Middle frontal gyrus (tissue), 1 donor: ENCODE measurements around the gene LY6G6C.
A peak's percentile ranks its signal among the peaks of the same experiment; 100 is the strongest.

Experiments used
- DNase-seq: peaks from one replicate; pipeline ENCODE4 v3.0.0-alpha.2; 2015; ENCODE audit warnings: low spot score; ENCODE audit errors: extremely low spot score

The LY6G6C gene

DNA sequence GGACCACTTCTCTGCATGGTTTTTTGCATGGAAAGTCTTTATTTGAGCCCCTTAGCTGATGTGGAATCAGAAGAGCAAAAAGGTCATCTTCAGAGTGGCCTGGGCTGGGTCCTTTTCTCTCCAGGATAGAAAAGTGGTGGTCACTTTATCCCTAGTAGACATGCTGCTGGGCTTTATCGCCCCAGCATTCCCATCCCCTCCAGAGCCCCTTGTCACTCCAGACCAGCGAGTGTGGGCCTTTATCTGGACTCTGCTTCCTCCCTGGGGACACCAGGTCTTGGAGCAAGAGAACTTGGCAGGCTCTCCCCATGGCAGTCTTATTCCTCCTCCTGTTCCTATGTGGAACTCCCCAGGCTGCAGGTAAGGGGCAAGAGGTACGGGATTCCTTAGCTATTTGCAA, 14.9 kb downstream of the LY6G6C start, which contains the start of gene LY6G6F:
TSS of gene LY6G6F (plus strand) at position 268 of the 400 bp plus-strand sequence. CDS start at position 309, 41 bp downstream.
- no peak for DNase-seq

DNA sequence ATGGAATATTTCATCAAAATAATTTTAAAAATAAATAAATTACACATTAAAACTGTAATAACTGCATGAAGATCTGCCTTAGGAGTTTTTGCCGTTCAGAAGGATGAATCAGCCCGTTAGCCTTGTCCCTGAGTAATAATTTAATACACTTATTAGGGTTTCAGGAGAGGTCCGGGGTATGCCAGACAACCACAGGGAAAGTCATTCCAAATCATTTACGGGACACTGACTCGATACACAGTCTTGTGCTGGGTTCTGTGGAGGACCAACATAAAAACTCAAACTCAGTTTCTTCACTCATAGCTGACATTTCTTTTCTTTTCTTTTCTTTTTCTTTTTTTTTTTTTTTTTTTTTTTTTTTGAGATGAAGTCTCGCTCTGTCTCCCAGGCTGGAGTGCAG, 15.6 kb downstream of the LY6G6C start:
- no peak for DNase-seq

DNA sequence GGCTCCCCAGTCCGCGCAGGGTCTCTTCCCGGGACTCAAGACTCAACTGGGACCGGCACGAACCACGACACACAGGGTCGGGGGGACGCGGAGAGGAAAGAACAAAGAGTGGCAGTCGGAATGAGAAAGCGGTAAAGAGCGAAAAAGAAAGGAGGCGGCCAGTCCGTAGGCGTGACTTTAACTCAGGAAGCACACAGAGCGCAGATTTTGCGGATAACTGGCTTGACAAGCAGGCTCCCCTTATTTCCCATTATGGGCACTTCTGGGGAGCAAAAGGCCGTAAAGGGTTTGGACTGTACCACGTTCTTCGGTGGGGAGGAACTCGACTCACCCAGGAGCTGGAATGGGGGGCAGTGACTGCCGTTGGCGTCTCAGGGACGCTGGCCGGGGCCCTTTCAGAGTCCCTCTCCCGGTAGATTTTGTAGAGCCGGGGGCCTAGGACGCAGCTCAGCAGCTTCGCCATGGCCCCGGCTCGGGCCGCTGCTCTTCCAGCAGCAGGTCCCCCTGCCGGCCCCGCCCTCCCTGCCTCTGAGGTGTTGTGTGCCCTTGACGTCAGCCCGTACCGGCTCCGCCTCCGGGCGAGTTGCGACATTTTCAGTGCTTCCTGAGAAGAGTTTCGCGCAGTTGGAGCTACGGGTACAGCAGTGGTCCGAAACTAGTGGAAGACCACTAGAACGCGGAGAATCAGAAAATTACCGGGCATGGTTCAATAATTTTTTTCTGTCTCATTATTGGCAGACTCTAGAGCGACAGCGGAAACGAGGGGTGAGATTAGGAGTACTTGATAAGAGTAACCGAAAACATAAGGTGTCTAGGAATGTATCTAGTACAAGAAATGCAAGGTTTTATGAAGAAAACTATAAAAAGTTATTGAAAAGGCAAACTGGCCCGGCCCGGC, 18.5 kb downstream of the LY6G6C start, which contains the start of gene ABHD16A:
TSS of gene ABHD16A (minus strand) at position 506 of the 898 bp plus-strand sequence. CDS start at position 463, 43 bp downstream.
- peak; percentile 95 for DNase-seq

DNA sequence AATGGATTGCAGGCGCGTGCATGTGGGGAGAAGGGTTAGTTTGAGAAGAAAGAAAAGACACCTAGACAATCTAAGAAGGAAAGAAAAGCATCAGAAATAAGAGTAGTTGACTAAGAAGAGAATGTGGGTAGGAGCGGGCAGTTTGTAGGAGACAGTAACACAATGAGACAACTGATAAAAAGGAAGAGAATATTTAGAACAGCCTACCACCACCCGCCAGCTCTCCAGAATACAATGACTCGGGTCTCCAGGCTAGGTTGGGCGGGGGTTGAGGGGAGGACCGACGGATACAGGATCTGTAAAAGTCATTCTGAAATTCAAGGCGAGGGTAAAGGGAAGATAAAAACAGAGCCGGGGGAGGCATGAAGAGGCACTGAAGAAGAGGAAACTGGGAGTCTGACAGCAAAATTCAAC, 19.1 kb downstream of the LY6G6C start:
- no peak for DNase-seq

DNA sequence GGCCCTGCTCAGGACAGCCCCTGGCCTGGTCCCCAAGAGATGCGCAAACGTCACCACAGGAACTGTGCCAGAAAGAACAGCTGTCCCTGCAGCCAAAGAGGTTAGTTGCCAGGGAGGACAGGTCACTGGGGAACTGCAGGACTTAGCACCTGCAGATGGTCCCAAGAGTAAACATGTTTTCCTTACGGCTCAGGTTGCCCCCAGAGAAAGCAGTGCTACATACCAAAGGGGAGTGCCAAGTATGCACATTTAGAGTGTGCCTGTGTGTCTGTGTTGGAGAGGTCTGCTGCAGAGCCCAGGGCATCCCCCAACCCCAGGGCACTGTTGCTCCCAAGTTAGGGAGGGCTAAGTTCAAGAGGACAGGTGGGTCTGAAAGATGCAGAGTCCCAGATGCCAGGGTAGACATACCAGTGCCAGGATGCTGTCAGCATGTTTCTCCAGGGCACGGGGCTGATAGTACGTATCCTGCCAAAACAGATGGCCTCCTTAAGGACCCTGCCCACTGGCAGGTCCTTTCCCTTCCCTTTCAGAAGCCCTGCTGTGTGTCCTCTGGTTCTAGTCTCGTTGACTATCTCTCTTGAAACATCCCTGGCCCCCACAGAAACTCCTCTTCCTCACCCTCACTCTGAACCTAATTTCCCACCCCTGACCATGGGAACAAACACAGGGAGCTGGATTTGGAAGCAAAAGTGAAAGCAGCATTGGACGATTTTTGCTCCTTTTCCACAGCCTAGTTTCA, 19.7 kb downstream of the LY6G6C start:
- DNase-seq, result no peak

DNA sequence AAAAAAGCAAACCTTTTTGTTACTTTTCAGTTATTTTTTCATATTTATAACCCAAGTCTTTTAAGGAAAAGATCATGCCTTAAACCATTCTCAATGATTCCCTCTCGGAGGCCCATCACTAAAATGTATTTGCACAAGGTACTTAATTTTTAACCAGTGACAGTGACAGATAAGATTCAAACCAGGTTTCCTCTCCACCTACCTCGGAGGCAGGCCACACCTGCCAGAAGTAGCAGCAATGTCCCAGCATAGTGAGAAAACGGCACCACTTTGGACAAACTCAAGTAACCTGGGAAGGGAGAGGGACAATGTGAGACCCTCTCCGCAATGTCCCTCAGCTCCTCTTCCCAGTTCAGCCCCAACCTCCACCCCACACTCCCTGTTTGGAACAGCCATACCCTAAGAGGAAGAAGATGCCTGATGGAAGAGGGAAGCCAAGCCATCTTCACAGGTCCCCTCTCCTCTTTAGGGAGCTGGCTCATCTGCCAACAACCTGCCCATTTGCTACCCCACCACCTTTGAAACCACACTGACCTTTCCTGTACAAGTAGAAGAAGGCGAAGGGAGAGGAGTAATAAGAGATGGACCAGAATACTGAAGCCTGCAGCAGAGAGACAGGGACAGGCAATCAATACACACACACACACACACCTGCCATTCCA, 20.7 kb downstream of the LY6G6C start:
- DNase-seq, result no peak

DNA sequence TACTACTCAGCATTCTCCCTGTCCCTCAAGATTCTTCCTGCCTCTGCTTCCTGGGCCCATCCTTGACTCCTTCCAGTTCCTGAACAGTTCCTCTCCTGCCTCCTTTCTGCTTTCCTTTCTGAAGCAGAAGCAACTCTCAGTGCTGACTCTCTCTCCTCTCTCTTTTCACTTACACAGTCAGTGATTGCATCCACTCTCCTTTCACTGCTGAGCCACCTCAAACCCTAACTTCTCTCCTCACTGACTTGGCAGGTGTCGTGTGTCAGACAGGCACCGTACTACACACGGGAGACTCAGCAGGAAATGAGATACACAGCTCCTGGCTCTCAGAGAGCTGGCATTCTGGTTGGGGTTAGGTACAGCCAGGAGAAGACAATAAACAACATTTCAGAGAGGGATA, 24.0 kb downstream of the LY6G6C start:
- no peak for DNase-seq

DNA sequence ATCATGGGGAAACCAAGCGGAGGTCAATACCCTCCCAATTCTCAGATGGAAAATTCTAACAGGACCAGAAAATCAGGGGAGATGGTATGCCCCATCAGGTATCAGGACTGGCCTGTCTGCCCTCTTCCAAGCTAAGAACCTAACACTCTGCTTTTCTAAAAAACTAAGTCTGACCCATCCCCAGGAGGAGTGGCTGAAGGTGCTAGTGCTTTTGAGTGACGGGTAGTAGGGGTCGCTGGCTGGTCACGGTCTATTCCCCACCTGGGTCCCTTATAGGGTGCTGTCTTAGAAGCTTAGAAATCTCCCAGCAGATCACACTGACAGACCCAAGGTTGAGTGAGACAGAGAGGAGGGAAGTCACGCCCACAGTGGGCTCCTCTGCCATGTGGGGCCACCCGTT, 28.0 kb downstream of the LY6G6C start:
- DNase-seq, result no peak

DNA sequence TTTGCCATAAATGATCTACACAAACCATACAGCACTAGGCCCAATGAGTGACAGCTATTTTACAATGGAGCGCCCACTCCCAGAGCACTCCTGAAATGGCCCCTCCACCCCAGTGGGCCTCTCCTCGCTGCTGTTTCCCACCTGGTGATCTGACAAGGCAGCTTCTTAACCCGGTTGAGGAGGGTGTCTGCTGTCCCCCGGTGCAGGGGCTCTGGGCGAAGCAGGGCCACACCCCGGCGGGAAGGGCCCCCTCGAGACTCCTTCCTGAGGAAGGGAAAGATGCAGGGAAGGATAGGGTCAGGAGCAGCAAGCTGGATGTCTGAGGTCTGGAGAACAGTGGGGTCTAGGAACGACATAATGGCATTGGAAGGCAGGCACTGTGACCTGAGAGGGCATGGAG, 28.7 kb downstream of the LY6G6C start:
- DNase-seq, result no peak

DNA sequence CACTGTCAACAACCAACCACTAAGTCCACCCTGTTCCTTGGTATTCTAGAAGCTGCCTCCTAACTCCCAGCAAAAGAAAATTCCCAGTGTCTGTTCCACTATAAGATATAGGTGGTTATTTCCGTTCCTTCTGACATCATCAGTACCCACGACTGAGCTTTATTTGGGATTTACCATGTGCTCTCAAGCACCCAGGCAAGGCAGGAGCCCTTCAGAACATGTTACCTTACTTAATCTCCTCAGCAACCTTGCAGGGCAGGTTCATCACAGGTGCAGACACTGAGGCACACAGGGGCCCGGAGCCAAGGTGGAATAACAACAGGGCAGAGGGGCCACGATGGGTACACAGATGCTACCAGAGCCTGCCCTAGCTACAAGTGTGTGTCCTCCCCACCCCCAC, 29.2 kb downstream of the LY6G6C start:
- no peak for DNase-seq

DNA sequence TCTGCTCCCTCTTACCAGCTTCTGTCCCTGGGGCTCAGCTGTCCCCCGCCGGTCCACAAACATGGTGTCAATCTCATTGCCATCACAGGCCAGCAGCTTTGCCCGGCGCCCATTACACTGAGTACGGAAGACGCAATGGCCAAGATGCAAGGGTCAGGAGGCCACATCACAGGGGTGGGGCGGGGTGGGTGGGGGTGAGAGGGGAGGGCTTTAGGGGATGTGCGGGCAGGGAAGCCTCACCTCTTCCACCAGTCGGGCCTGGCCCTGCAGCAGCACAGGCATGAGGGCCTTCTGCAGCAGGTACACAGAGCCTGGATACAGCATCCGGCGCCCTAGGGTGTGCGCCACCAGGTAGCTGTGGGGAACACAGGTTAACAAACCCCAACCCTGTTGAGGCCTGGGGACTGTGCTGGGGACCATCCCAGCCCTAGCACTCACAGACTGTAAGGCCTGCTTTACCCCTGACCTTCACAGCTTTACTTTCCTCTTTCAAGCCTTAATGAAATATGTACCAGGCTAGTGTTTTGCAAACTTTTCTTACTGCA, 29.9 kb downstream of the LY6G6C start:
- DNase-seq, result no peak

DNA sequence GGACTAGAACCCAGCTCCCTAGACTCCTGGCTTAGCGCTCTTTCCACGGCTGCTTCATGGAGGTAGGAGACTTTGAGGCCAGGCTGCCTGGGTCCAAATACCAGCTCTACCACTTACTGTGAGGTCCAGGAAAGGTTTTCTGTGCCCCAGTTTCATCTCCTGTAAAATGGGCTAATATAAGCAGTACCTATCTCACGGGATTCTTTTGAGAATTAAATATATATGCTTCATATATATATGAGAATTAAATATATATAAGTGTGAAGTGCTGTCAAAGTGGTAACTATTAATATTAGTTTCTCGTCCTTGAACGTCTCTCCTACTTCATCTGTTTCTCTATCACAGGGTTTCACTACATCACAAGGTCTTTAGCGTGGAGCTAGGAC, 30.5 kb downstream of the LY6G6C start:
- no peak for DNase-seq

DNA sequence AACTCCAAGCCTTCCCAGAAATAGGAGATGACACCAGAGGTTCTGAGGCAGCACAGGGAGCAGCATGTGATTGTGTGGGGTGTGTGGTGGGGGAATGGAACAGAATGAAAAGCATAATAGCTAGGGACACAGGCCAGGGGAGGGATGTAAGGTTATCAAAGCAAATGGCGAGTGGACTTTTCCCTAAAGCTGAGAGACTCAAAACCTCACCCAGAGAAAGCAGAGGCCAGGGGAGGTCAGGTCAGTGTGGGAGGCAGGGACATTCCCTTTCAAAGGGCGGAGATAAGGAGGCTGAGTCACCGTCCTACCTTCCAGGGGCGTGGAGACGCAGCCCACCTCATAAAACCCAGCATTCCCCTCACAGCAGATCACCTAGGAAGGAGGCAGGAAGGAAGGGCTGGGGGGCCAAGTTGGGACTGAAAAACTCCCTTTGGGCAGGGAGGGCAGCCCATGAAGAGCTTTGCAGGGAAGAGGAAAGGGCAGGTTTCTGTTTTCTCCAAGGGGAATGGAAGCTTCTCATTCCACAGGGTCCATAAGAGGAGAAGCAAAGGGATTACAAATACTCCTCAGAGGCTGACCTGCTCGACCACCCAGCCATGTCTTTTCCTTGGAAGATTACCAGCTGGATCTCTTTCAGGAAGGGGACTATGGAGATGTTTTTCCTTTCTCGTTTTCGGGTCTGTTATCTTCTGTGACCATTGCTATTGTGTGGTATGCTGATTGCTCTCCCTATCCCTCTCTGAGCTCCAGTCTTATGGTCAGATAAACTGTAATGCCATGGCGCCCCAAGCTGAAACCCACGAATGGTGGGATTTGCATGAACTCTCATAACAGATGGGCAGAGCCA, 31.1 kb downstream of the LY6G6C start:
- no peak for DNase-seq

DNA sequence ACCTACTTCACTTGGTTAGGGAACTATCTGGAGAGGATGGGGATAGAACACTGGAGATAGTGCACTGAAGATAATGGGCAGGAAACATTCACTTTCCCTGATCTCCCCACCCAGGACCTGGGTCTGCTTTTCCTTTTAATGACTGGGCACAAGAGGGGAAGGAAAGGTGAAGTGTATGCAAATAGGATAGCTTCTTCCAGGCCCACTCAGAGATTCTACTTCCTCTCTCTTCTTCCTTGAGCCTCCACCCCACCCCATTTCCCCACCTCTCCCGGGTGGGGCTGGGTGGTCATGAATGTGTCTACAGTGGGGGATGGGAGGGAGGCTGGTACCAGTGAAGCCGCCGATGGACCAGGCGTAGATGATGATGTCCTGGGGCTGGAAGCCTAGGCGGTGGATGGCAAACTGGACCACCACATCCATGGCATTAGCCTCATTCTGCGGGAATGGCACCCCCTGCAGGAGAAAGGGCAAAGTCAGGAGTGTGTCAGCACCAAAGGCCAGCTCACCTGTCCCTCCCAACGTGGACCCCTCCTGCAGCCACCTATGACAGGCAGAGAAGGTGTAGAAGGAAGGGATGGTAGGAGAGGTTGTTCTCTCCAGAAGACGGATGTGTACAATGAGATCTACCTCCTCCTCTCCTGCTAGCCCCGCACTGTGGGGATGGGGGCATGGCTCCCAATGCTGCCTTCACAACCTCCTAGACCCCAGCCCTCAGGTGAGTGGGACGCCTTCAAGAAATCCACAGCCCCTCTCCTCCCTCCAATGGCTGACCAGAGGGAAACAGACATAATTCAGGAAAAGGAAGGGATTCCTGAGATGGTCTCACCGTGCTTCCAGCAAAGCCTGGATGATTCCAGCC, 32.1 kb downstream of the LY6G6C start:
- DNase-seq, result no peak

DNA sequence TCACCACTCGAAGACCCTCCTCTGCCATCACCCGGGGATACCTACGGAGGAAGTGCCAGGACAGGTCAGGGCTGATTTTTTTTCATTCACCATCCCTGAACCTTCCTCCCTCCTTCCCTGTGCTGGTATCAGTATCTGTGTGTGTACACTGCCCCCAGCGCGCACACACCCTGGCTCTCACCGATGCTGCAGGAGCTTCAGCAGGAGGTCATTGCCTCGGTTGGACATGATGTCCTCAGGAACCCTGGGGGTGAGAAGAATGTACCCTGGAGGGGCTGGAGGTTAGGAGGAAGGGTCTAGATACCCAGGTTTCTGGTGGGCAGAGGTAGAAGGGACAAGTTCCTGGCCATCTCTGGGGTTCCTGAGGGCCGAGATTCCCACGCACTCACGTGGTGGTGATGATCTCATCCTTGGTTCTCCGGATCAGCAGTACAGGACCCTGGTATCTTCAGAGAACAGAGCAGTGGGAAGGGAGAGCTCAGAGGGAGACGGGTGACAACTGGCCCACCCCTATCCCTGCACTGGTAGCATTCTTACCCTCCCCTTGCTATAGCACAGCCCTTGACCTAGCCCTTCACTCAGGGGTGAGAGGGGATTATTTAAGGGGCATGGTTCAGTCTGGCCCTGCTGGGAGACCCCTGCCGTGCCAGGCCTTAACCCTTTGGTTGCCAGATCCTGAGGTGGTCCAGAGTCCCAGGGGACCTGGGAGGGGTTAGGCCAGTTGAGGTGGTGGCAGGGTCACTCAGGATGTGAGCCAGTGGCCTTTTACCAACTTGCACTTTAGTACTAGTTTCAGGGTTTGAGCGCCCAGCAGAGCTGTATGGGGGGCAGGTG, 33.5 kb downstream of the LY6G6C start:
- DNase-seq, result no peak

DNA sequence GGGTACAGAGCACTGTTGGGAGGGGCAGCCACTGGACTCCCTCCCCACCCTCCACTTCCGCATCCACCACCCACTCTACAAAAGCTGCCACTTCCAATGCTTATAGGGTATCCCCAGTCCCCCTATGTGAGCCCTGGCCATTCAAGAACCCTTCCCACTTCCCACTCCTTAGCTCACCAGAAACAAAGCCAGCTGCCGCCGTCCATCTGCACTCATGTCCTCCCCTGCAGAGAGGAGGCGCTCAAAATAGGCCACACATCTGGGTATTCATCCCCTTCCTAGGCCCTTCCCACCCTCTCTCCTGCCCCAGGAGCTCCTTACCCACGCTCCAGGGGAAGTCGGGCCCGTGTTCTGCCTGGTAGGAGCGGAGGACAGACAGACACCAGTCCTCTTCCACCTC, 34.2 kb downstream of the LY6G6C start:
- DNase-seq, result no peak

DNA sequence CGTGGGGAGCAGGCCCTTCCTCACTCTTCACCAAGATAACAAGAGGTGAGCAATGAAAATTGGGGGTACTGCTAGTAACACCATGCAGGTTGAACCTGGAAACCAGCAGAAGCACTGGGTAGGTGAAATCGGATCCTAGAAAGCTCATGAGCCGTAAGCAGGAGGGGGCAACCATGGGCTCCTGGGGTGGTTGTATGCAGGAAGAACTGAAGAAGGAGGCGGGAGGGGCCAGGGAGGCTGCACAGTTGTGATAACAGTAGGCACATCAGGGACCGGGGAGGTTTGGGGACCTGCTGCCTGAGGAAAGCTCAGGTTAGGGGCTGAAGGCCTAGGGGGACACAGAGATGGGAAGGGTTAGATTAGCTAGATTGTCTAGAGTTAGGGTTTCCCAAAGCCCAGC, 35.1 kb downstream of the LY6G6C start:
- no peak for DNase-seq

DNA sequence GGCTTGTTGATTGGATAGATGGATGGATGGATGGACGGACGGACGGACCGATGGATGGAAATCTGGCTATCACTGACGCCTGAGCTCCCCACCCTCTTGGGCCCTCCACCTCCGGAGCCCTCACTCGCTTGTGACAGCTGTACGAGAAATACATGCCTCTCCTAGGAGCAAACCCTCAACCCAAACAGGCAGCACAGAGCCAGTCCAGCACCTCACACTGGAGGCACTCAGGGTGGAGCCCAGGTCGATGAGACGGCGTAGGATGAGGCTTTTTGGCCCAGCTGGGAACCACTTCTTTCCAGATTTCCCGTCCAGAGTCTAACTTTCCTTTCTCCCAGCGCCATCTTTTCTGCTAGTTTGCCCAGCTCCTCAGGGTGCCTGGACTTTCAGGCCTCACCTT, 38.0 kb downstream of the LY6G6C start:
- DNase-seq, result no peak

DNA sequence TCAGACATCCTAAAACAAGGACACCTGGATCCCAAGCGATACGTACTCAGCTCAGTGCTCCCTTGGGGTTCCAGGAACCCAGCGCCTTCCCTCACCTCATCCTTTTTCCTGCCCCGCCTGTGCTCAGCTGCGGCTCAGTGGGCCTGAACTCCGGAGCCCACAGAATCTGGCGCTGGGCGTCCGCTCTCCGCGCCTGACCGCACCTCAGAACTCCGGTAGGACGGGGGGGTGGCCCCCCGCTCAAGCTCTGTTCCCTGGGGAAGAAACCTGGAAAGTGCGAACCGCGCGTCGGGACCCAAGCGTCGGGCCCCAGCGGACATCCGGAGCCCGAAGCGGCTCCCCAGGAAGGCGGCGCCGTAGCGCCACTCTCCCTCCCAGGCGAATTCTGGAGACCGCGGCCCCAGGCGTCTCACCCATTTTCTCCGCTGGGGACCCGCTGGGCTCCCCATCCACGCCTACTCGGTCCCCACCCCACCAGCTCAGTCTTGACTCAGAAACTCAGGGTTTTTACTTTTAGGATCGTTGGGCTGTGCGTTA, 40.3 kb downstream of the LY6G6C start:
- no peak for DNase-seq
